OCI-LY7 (cell line): ENCODE results near the gene SPACA9. TPM values are rescaled to one million over a fixed set of nuclear protein-coding genes. Genes with fewer than 3 reads are reported as not detected.

Experiments
- BruUV-seq: library from RNA; stranded (reverse); fragments of 400-500 nt; replicated peaks from 2 replicates; lab custom pipeline; 2021; lab: Mats Ljungman, UMichigan
- CTCF ChIA-PET: fragments of 300-600 bp; sonication (Branson Sonifier 250); formaldehyde crosslinking; loops from one replicate; lab custom pipeline; 2022; ENCODE audit warnings: antibody characterized with exemption; ENCODE audit not compliant: unreplicated experiment; lab: Charles Lee
- POLR2A ChIA-PET: fragments of 300-600 bp; sonication (Branson Sonifier 250); formaldehyde crosslinking; loops from one replicate; lab custom pipeline; 2022; ENCODE audit warnings: antibody characterized with exemption; lab: Charles Lee
- DNase-seq: peaks from one replicate; pipeline ENCODE4 v3.0.0-alpha.2; 2015; ENCODE audit warnings: low spot score
- H2AFZ ChIP-seq: fragments of 200-600 bp; sonication (generic), shearing (Covaris generic); 2 replicates; pipeline ENCODE4 v1.6.1; 2014; ENCODE audit warnings: mild to moderate bottlenecking, antibody characterized with exemption, low read length, moderate library complexity
- H3K27ac ChIP-seq: fragments of 200-600 bp; sonication (generic); 2 replicates; pipeline ENCODE4 v1.5.1; 2014; ENCODE audit warnings: mixed run types, low read depth, mild to moderate bottlenecking, moderate library complexity, low read length, inconsistent platforms; ENCODE audit not compliant: poor library complexity, severe bottlenecking
- H3K36me3 ChIP-seq: fragments of 200-600 bp; sonication (generic); 2 replicates; pipeline ENCODE4 v1.6.1; 2014; ENCODE audit warnings: mild to moderate bottlenecking, antibody characterized with exemption, low read length, moderate library complexity, mixed read lengths; ENCODE audit not compliant: insufficient read depth
- H3K4me1 ChIP-seq: fragments of 200-600 bp; sonication (generic); 2 replicates; pipeline ENCODE4 v1.5.1; 2014; ENCODE audit warnings: mild to moderate bottlenecking, low read length; ENCODE audit not compliant: insufficient read depth, poor library complexity, severe bottlenecking
- H3K4me2 ChIP-seq: fragments of 200-600 bp; sonication (generic); 2 replicates; pipeline ENCODE4 v1.6.1; 2014; ENCODE audit warnings: mild to moderate bottlenecking, low read length
- H3K4me3 ChIP-seq: fragments of 200-600 bp; sonication (generic); 2 replicates; pipeline ENCODE4 v1.5.1; 2014; ENCODE audit warnings: mild to moderate bottlenecking, low read depth, low read length; ENCODE audit not compliant: poor library complexity, severe bottlenecking
- H3K79me2 ChIP-seq: fragments of 200-600 bp; sonication (generic); 2 replicates; pipeline ENCODE4 v1.6.1; 2016; ENCODE audit warnings: low read depth, mild to moderate bottlenecking, low read length, moderate library complexity, mixed read lengths; ENCODE audit not compliant: insufficient read depth
- H3K9me2 ChIP-seq: fragments of 200-600 bp; sonication (generic); 2 replicates; pipeline ENCODE4 v1.6.1; 2016; ENCODE audit warnings: mild to moderate bottlenecking, low read length, mixed read lengths; ENCODE audit not compliant: insufficient read depth
- H3K9me3 ChIP-seq: fragments of 200-600 bp; sonication (generic); 2 replicates; pipeline ENCODE4 v1.6.1; 2014; ENCODE audit warnings: mild to moderate bottlenecking, mixed run types, low read length, mixed read lengths
- H4K20me1 ChIP-seq: fragments of 200-600 bp; sonication (generic); 2 replicates; pipeline ENCODE4 v1.6.1; 2014; ENCODE audit warnings: mild to moderate bottlenecking, antibody characterized with exemption, low read length, moderate library complexity, mixed read lengths; ENCODE audit not compliant: insufficient read depth
- CTCF ChIP-seq: fragments of 200-600 bp; sonication (generic); conservative IDR thresholded peaks from 2 replicates; pipeline ENCODE4 v1.5.1; 2014; ENCODE audit warnings: mild to moderate bottlenecking, antibody characterized with exemption, low read length, moderate library complexity, mixed read lengths
- EZH2phosphoT487 ChIP-seq: fragments of 200-600 bp; sonication (generic); IDR thresholded peaks from 2 replicates; pipeline ENCODE4 v1.6.1; 2018; ENCODE audit warnings: low read depth, borderline replicate concordance, mild to moderate bottlenecking, mixed run types, antibody characterized with exemption, low read length, moderate library complexity, mixed read lengths
- intact Hi-C: fragments of 100-400 bp; cut with micrococcal nuclease; formaldehyde crosslinking; loops from one replicate; pipeline ENCODE4 v1.10.0; 2022; ENCODE audit not compliant: unreplicated experiment
- total RNA-seq, 2 experiments: library from RNA; depleted of rRNA in 1 of 2; stranded (reverse); fragments of >200 nt in 1 of 2; shearing (Covaris generic) in 1 of 2; gene quantifications; 2 replicates each; pipeline ENCODE4 v1.2.3, GENCODE V29; 2014 to 2022

Gene SPACA9
- total RNA-seq, 2 experiments from 2014 or later = 1.1 to 5.7 TPM

- no TSS peak for BruUV-seq
- no peak overlapping the region for H3K4me3 ChIP-seq
- H3K79me2 ChIP-seq = no peaks in the 10 kb centered on the region
- ChIA-PET CTCF (no interaction called here), POLR2A (interaction anchor here (0.8 kb wide), 1 partner anchor 22 kb away, joined by 5 read pairs; no protein-coding TSS in a partner anchor)
- peaks cover 5% of the 10 kb centered on the region for H3K4me1 ChIP-seq
- H3K4me2 ChIP-seq = no peak overlapping the region
- no peaks in the 10 kb centered on the region for H4K20me1 ChIP-seq
- no peaks in the 10 kb centered on the region for H3K9me3 ChIP-seq
- no peak for DNase-seq
- H2AFZ ChIP-seq = no peak overlapping the region
- TF ChIP-seq EZH2phosphoT487 (no peak), CTCF (no peak)
- H3K9me2 ChIP-seq = no peaks in the 10 kb centered on the region
- intact Hi-C loops = no loop called here
- H3K27ac ChIP-seq = no peak overlapping the region
- no peaks in the 10 kb centered on the region for H3K36me3 ChIP-seq
Observed at GRCh38 chr9:132875159-132875558, 3.5 kb upstream of the SPACA9 start.

GRCh38 chr9:132876849-132877248 is 1.8 kb upstream of the SPACA9 start:
- Histone ChIP-seq H2AFZ (no peak overlapping the region), H4K20me1 (no peaks in the 10 kb centered on the region), H3K4me1 (peaks cover 5% of the 10 kb centered on the region), H3K9me2 (no peaks in the 10 kb centered on the region), H3K27ac (no peak overlapping the region), H3K36me3 (no peaks in the 10 kb centered on the region), H3K4me3 (no peak overlapping the region), H3K79me2 (no peaks in the 10 kb centered on the region), H3K9me3 (no peaks in the 10 kb centered on the region), H3K4me2 (peak overlapping the region; percentile 85; the same call in 1 of the 2 replicates)
- ChIA-PET POLR2A (no interaction called here), CTCF (no interaction called here)
- intact Hi-C loops = no loop called here
- TF ChIP-seq EZH2phosphoT487 (no peak), CTCF (no peak)
- no TSS peak for BruUV-seq
- DNase-seq = no peak

- ChIA-PET POLR2A (interaction anchor here (0.6 kb wide), 1 partner anchor 614 kb away, joined by 4 read pairs; no protein-coding TSS in a partner anchor), CTCF (no interaction called here)
- Histone ChIP-seq H3K4me2 (peak overlapping the region; percentile 85), H3K27ac (no peak overlapping the region), H3K9me3 (no peaks in the 10 kb centered on the region), H3K9me2 (no peaks in the 10 kb centered on the region), H3K36me3 (no peaks in the 10 kb centered on the region), H4K20me1 (no peaks in the 10 kb centered on the region), H3K4me3 (peak overlapping the region; percentile 97), H3K79me2 (no peaks in the 10 kb centered on the region), H2AFZ (peak overlapping the region; percentile 100), H3K4me1 (peaks cover 5% of the 10 kb centered on the region)
- no peak for DNase-seq
- intact Hi-C loops = no loop called here
- BruUV-seq = no TSS peak
- TF ChIP-seq EZH2phosphoT487 = no peak
- TF ChIP-seq CTCF = no peak
Observed at GRCh38 chr9:132877458-132877823, 1.3 kb upstream of the SPACA9 start.
